Measurements from ENCODE around the gene ADGRD1.

DNA sequence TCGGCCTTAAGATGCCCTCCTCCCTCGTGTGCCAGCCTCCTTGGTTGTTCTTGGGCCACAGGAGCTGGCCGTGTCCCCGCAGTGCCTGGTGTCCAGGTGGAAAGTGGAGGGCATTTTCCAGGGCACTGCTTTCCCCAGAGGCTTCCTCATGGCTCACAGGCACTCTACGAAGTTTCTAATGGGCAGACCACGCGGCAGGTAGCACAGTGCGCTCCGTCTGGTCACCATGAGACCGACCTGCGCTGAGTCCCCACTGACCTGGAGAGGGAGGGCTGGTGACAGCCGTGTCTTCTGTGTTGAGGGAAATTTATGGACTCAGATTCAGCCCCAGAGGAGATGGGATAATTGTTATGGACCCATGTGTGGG, 186.3 kb downstream of the ADGRD1 start:
- no peak for TF ChIP-seq CTCF (IDR thresholded peaks at IDR 0.05; ENCODE audit: low read depth, low read length)
- TF ChIP-seq POLR2A (IDR thresholded peaks at IDR 0.05; ENCODE audit: extremely low read depth, insufficient read length) = no peak
- no peak for TF ChIP-seq MAX (IDR thresholded peaks at IDR 0.05; ENCODE audit: low read depth, low read length)
- no peak for TF ChIP-seq MYC (IDR thresholded peaks at IDR 0.05; ENCODE audit: low read depth, low read length)

Data from NB4 (cell line).